Measurements from ENCODE around the gene SARDH. TPM values are rescaled to one million over a fixed set of nuclear protein-coding genes. Genes with fewer than 3 reads are reported as not detected.

SARDH gene
- total RNA-seq, 2 experiments from 2014 or later, result 5.5 to 5.6 TPM

DNA sequence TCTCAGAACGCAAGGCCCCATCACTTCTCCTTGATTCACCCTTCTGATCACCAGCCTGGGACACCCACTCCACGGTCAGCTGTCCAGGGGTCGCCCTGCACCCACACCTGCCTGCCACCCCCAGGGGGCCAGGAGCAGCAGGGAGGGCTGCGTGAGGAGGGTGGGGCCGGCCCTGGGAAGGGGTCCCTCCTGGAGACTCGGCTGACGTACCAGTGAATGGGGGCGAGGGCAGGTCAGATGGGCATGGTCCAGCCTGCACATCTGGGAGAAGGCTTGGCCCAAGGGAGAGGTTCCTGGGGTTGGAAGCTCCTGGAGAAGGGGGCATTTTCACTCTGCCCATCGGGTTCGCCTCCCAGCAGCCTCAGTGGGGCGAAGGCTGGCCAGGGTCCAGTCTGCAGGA lies 21.8 kb upstream of the SARDH start:
- ChIA-PET CTCF (interaction anchor here (1.0 kb wide), 1 partner anchor 17 kb away, joined by 4 read pairs; no protein-coding TSS in a partner anchor), POLR2A (no interaction called here)
- no peak for DNase-seq
- Mint-ChIP-seq H3K9me3 (no peaks in the 10 kb centered on the region), H3K36me3 (ENCODE audit: low read depth) (peaks cover 3% of the 10 kb centered on the region), H3K4me1 (ENCODE audit: low read depth) (no peaks in the 10 kb centered on the region), H3K27ac (no peak overlapping the region), H3K27me3 (peaks cover 4% of the 10 kb centered on the region), H3K4me3 (no peak overlapping the region)
- ATAC-seq, result no peak
- TF ChIP-seq, protein P1, sequence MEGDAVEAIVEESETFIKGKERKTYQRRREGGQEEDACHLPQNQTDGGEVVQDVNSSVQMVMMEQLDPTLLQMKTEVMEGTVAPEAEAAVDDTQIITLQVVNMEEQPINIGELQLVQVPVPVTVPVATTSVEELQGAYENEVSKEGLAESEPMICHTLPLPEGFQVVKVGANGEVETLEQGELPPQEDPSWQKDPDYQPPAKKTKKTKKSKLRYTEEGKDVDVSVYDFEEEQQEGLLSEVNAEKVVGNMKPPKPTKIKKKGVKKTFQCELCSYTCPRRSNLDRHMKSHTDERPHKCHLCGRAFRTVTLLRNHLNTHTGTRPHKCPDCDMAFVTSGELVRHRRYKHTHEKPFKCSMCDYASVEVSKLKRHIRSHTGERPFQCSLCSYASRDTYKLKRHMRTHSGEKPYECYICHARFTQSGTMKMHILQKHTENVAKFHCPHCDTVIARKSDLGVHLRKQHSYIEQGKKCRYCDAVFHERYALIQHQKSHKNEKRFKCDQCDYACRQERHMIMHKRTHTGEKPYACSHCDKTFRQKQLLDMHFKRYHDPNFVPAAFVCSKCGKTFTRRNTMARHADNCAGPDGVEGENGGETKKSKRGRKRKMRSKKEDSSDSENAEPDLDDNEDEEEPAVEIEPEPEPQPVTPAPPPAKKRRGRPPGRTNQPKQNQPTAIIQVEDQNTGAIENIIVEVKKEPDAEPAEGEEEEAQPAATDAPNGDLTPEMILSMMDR (IDR thresholded peaks at IDR 0.05), result no peak
- intact Hi-C loops (cut with micrococcal nuclease), result no loop called here

DNA sequence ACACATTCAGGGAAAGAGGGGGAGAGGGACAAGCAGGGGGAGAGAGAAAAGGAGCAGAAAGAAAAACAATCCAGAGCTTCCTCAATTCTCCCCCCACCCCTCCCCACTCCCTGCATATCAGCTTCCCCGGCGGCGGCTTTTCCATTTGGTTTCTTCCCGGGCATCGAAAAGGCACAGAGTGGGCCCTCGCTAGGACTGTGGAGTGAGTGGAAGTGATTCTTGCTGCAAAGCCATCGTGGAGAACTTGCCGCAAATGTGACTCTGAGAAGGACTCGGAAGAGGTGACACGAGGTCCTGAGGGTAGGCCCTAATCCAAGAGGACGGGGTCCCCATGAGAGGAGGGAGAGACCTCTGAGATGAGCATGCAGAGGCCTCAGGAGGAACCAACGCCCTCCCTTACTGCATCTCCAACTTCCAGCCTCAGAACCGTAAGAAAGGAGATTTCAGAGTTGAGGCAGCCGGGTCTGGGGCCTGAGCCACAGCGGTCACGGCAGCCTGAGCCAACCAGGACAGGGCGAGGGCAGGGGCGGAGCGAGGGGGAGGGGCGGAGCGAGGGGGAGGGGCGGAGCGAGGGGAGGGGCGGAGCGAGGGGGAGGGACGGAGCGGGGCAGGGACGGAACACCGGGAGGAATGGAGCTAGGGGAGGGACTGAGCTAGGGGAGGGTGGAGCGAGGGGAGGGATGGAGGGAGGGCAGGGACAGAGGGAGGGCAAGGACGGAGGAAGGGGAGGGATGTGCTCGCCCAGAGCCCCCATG lies 21.2 kb upstream of the SARDH start:
- ChIA-PET POLR2A (no interaction called here), CTCF (no interaction called here)
- H3K36me3 Mint-ChIP-seq (ENCODE audit: low read depth), result peaks cover 3% of the 10 kb centered on the region
- H3K27ac Mint-ChIP-seq, result no peak overlapping the region
- H3K4me3 Mint-ChIP-seq, result no peak overlapping the region
- no peaks in the 10 kb centered on the region for H3K9me3 Mint-ChIP-seq
- TF ChIP-seq, protein P1 (IDR thresholded peaks at IDR 0.05), result no peak
- ATAC-seq, result no peak
- H3K4me1 Mint-ChIP-seq (ENCODE audit: low read depth), result no peaks in the 10 kb centered on the region
- H3K27me3 Mint-ChIP-seq, result peaks cover 6% of the 10 kb centered on the region
- DNase-seq, result no peak
- intact Hi-C loops (cut with micrococcal nuclease), result no loop called here

DNA sequence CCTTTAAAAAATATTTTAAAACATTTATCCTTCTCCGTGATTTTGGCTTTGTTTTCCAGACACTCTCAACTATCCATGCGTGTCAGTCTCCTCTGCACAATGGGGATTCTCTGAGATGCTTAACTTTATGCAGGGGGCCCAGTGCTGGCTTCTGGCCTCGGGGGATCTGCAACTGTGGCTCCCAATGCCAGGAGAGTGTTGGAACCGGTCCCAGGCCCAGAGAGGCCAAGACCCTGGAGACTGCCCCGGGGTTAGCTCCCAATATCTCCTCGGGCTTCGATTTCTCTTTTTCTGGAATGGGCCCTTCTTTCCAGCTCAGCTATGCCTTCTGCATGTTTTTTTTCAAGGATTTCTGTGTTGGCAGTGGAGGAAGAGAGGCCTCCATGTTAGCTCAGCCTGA lies 20.1 kb upstream of the SARDH start:
- H3K36me3 Mint-ChIP-seq (ENCODE audit: low read depth), result no peaks in the 10 kb centered on the region
- ATAC-seq, result no peak
- CTCF ChIA-PET, result no interaction called here
- no peak overlapping the region for H3K27ac Mint-ChIP-seq
- H3K4me3 Mint-ChIP-seq, result no peak overlapping the region
- TF ChIP-seq, protein P1 (IDR thresholded peaks at IDR 0.05), result no peak
- no peak for DNase-seq
- no peaks in the 10 kb centered on the region for H3K4me1 Mint-ChIP-seq (ENCODE audit: low read depth)
- no peaks in the 10 kb centered on the region for H3K9me3 Mint-ChIP-seq
- POLR2A ChIA-PET, result no interaction called here
- intact Hi-C loops (cut with micrococcal nuclease), result no loop called here
- H3K27me3 Mint-ChIP-seq, result peaks cover 14% of the 10 kb centered on the region

DNA sequence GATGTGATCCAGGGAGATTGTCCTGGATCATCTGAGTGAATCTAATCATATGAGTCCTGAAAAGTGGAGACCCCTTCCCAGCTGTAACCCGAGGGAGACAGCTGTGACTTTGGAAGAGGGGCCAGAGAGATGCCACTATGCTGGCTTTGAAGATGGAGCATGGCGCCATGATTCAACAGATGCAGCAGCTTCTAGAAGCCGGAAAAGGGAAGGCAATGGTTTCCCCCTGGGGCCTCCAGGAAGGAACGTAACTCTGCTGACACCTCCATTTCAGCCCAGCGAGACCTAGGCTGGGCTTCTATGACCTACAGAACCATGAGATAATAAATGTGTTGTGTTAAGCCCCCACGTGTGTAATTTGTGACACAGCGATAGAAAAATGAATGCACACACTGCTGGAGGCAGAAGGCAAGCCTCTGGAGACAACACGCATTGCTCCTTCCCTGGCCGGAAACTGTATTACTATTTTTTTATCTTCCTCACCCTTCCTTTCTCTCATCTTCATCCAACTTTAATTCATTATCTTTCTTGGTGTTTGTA lies 16.6 kb upstream of the SARDH start:
- peaks cover 24% of the 10 kb centered on the region for H3K27me3 Mint-ChIP-seq
- H3K27ac Mint-ChIP-seq, result no peak overlapping the region
- intact Hi-C loops (cut with micrococcal nuclease), result no loop called here
- H3K9me3 Mint-ChIP-seq, result no peaks in the 10 kb centered on the region
- ChIA-PET POLR2A (no interaction called here), CTCF (interaction anchor here (2.2 kb wide), 1 partner anchor 12 kb away, joined by 10 read pairs; no protein-coding TSS in a partner anchor)
- no peaks in the 10 kb centered on the region for H3K36me3 Mint-ChIP-seq (ENCODE audit: low read depth)
- no peak for DNase-seq
- no peak for ATAC-seq
- H3K4me1 Mint-ChIP-seq (ENCODE audit: low read depth), result no peaks in the 10 kb centered on the region
- TF ChIP-seq, protein P1 (IDR thresholded peaks at IDR 0.05), result no peak
- H3K4me3 Mint-ChIP-seq, result no peak overlapping the region

DNA sequence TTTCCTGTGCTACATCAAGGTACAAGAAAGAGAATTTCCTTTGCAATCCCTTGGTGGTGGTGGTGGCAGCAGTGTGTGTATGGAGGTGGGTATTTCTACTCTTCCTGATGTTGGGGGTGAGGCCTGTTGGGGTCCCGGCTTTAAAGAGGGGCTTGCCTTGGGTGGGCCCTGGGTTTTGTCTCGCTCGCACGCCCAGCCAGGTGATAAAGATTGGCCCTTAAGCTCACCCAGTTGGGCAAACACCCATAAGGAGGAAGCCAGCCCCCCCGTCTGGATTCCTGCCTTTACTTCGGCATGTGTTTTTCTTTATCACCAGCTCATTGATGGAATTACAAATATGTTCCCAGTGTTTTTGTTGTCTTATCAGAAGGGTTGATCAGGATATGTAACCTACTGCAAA lies 16.0 kb upstream of the SARDH start:
- Mint-ChIP-seq H3K36me3 (ENCODE audit: low read depth) (no peaks in the 10 kb centered on the region), H3K4me1 (ENCODE audit: low read depth) (no peaks in the 10 kb centered on the region), H3K27me3 (peaks cover 25% of the 10 kb centered on the region), H3K9me3 (no peaks in the 10 kb centered on the region), H3K27ac (no peak overlapping the region), H3K4me3 (no peak overlapping the region)
- intact Hi-C loops (cut with micrococcal nuclease), result no loop called here
- ChIA-PET POLR2A (no interaction called here), CTCF (interaction anchor here (2.2 kb wide), 1 partner anchor 11 kb away, joined by 10 read pairs; no protein-coding TSS in a partner anchor)
- DNase-seq (no peak), ATAC-seq (no peak)
- TF ChIP-seq, protein P1 (IDR thresholded peaks at IDR 0.05), result no peak

Measured in activated CD8-positive, alpha-beta T cell treated with anti-CD3 and anti-CD28 coated beads for 36 hours (primary cell).